HL-60/S4 treated with phorbol 12-myristate 13-acetate at 8.2 ng/mL for 4 days and 3 days (cell line): Measurements from ENCODE around the gene ANXA2.

Experiments used
- in situ Hi-C: fragments of 300-500 bp; cut with MboI; formaldehyde crosslinking; loops from 2 replicates; pipeline ENCODE4 v1.15.0; 2022; ENCODE audit warnings: low sequenced_read_pairs

Gene ANXA2

DNA sequence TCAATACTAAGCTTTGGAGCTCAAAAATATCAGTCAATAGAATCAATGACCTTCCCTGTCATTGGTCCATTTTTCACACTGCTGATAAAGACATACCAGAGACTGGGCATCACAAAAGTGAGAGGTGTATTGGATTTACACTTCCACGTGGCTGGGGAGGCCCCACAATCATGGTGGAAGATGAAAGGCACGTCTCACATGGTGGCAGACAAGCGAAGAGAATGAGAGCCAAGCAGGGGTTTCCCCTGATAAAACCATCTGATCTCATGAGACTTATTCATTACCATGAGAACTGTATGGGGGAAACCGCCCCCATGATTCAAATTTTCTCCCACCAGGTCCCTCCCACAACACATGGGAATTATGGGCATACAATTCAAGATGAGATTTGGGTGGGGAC, 81.9 kb downstream of the ANXA2 start:
- in situ Hi-C loops, result no loop called here

DNA sequence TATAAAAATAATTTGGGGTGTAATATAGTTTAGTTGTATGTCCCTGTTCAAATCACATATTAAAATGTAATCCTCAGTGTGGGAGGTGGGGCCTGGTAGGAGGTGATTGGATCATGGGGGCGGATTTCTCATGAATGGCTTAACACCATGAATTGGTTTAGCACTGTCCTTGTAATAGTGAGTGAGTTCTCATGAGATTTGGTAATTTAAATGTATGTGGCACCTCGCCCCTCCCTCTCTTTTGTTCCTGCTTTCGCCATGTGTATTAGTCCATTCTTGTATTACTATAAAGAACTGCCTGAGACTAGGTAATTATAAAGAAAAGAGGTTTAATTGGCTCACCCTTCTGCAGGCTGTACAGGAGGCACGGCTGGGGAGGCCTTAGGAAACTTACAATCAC, 83.9 kb downstream of the ANXA2 start:
- in situ Hi-C loops, result no loop called here

DNA sequence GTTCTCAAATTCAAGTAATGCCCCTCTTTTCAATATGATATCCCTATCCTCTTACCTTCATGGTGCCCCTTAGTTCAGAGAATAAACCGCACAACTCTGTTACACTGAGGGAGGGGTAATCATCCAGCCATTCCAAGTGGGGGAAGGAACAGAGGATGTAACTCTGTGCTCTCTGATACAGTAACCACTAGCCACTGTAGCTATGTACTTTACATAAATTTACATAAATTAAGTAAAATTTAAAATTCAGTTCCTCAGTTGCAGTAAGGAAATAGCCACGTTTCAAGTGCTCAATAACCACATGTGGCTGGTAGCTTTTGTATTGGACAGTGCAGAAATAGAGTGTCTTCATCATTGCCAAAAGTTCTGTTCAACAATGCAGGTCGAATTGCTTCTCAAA, 90.8 kb downstream of the ANXA2 start:
- in situ Hi-C loops, result no loop called here

DNA sequence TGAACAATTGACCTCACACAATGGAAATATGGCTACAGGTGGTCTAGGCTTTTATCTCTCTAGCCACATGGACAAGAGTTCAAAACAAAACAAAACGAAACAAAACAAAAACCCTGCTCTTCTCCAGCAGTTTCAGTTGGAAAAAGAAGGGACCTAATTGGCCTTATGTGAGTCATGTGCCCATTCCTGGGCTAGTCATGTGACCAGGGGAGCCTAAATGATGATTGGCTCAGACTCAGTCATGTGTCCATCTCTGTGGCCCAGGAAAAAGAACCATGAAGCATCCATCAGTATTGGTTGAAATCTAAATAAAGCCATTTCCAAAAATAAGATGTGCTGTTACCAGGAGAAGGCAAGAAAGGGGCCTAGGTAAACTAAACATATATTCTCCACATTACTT, 96.8 kb downstream of the ANXA2 start:
- in situ Hi-C loops, result no loop called here

DNA sequence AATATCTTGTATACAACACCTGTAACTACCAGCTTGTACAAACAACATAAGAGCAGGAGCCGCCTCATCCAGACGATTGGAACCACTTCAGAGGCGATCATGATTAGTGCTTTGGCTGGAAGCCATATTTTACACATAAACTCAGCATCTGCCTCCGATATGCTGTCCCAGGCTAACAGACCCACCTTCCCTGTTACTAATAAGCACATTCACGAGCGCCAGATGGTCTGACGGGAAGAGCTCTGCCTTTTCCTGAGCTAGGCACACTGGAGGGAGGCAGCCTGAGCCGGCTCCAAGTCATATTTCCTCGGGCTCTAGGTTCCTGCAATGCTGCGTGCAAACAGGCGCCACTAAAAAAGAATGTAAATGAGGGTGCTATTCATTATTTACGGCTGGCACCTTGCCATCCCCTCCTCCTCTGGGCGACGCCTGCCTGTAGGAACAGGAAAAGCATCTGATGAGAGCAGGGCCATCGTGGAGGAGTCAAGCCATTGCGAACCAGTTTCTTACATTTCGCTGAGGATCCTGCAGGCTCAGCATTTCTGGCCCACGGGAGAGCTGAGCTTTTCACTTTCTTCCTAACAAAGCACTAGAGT, 98.2 kb downstream of the ANXA2 start:
- in situ Hi-C loops, result no loop called here
